NCI-H2171 (cell line): ENCODE results near the gene TRIM58.

Experiments
- DNase-seq: peaks from one replicate; lab custom pipeline; 2025; lab: John Stamatoyannopoulos, UW

The TRIM58 gene

GRCh38 chr1:247857069-247857984 is at the start of gene TRIM58:
TSS of gene TRIM58 (plus strand) at chr1:247857187. CDS start at chr1:247857247, 60 bp downstream.
- DNase-seq, result no peak

GRCh38 chr1:247812637-247813036 is 44.4 kb upstream of the TRIM58 start:
- DNase-seq, result no peak

- DNase-seq, result no peak
These were observed 34.9 kb upstream of the TRIM58 start for GRCh38 chr1:247822060-247822459.

GRCh38 chr1:247824023-247824422 is 33.0 kb upstream of the TRIM58 start, which contains the start of gene OR14A16:
TSS of gene OR14A16 (minus strand) at chr1:247824119. CDS start at chr1:247815729, 8,390 bp downstream.
- DNase-seq, result no peak

- no peak for DNase-seq
These were observed 31.6 kb upstream of the TRIM58 start for GRCh38 chr1:247825362-247825761.

GRCh38 chr1:247829656-247830055 is 27.3 kb upstream of the TRIM58 start:
- DNase-seq, result no peak

GRCh38 chr1:247833601-247834000 is 23.4 kb upstream of the TRIM58 start:
- no peak for DNase-seq

- no peak for DNase-seq
These were observed 16.2 kb upstream of the TRIM58 start for GRCh38 chr1:247840818-247841217.

- no peak for DNase-seq
These were observed 15.2 kb upstream of the TRIM58 start, which contains the start of gene OR11L1 for GRCh38 chr1:247841796-247842195. TSS of gene OR11L1 (minus strand) at chr1:247841896. CDS start at chr1:247841896, 0 bp downstream.

GRCh38 chr1:247843411-247843810 is 13.6 kb upstream of the TRIM58 start:
- DNase-seq, result no peak

- DNase-seq, result no peak
These were observed 11.8 kb upstream of the TRIM58 start for GRCh38 chr1:247845011-247845692.

- no peak for DNase-seq
These were observed 11.3 kb upstream of the TRIM58 start for GRCh38 chr1:247845693-247846017.

GRCh38 chr1:247848346-247848745 is 8.6 kb upstream of the TRIM58 start:
- DNase-seq, result no peak

- no peak for DNase-seq
These were observed 7.4 kb upstream of the TRIM58 start for GRCh38 chr1:247849616-247850015.

- no peak for DNase-seq
These were observed 2.0 kb upstream of the TRIM58 start for GRCh38 chr1:247854899-247855545.

- DNase-seq, result no peak
These were observed 1.1 kb upstream of the TRIM58 start for GRCh38 chr1:247855911-247856310.

- DNase-seq, result no peak
These were observed 1.1 kb downstream of the TRIM58 start for GRCh38 chr1:247857985-247858619.

GRCh38 chr1:247862756-247863155 is 5.8 kb downstream of the TRIM58 start:
- no peak for DNase-seq

- DNase-seq, result no peak
These were observed 7.7 kb downstream of the TRIM58 start for GRCh38 chr1:247864644-247865043.

GRCh38 chr1:247865416-247865815 is 8.4 kb downstream of the TRIM58 start:
- no peak for DNase-seq

- DNase-seq, result no peak
These were observed 26.4 kb downstream of the TRIM58 start for GRCh38 chr1:247883346-247883745.

GRCh38 chr1:247884797-247885413 is 27.9 kb downstream of the TRIM58 start:
- DNase-seq, result no peak
